Measurements from ENCODE around the gene TCIRG1. TPM values are rescaled to one million over a fixed set of nuclear protein-coding genes. Genes with fewer than 3 reads are reported as not detected.

Gene TCIRG1
- total RNA-seq, 2 donors from 2014 or later = 141 to 146 TPM

- Mint-ChIP-seq H3K9me3 (no peaks in the 10 kb centered on the region), H3K36me3 (ENCODE audit: insufficient read depth in 2 of 2) (no peaks in the 10 kb centered on the region), H3K27me3 (ENCODE audit: low read depth) (no peaks in the 10 kb centered on the region), H3K4me3 (no peak overlapping the region), H3K27ac (no peak overlapping the region), H3K4me1 (ENCODE audit: low read depth) (no peaks in the 10 kb centered on the region)
- DNase-seq (no peak), ATAC-seq (replicated peaks in 1 of 2) (no peak)
These were observed 20.7 kb upstream of the TCIRG1 start for GRCh38 chr11:68017980-68018729.

GRCh38 chr11:68018730-68019190 lies 20.1 kb upstream of the TCIRG1 start:
- no peaks in the 10 kb centered on the region for H3K9me3 Mint-ChIP-seq
- no peak overlapping the region for H3K27ac Mint-ChIP-seq
- DNase-seq (no peak), ATAC-seq (replicated peaks in 1 of 2) (no peak)
- no peaks in the 10 kb centered on the region for H3K4me1 Mint-ChIP-seq (ENCODE audit: low read depth)
- H3K27me3 Mint-ChIP-seq (ENCODE audit: low read depth) = no peaks in the 10 kb centered on the region
- no peak overlapping the region for H3K4me3 Mint-ChIP-seq
- H3K36me3 Mint-ChIP-seq (ENCODE audit: insufficient read depth in 2 of 2) = no peaks in the 10 kb centered on the region

GRCh38 chr11:68019486-68019885 lies 19.3 kb upstream of the TCIRG1 start:
- no peak for DNase-seq

GRCh38 chr11:68020575-68020974 lies 18.2 kb upstream of the TCIRG1 start:
- Mint-ChIP-seq H3K4me3 (no peak overlapping the region), H3K9me3 (no peaks in the 10 kb centered on the region), H3K4me1 (ENCODE audit: low read depth) (no peaks in the 10 kb centered on the region), H3K36me3 (ENCODE audit: insufficient read depth in 2 of 2) (peaks cover 0 to 2% of the 10 kb centered on the region in 2 donors), H3K27ac (no peak overlapping the region), H3K27me3 (ENCODE audit: low read depth) (no peaks in the 10 kb centered on the region)
- DNase-seq (no peak), ATAC-seq (replicated peaks in 1 of 2) (no peak)

More at GRCh38 chr11:68019486-68019885, 19.3 kb upstream of the TCIRG1 start:
- Mint-ChIP-seq H3K36me3 (ENCODE audit: insufficient read depth in 2 of 2) (no peaks in the 10 kb centered on the region), H3K4me3 (no peak overlapping the region), H3K27me3 (ENCODE audit: low read depth) (no peaks in the 10 kb centered on the region), H3K27ac (no peak overlapping the region), H3K9me3 (no peaks in the 10 kb centered on the region), H3K4me1 (ENCODE audit: low read depth) (no peaks in the 10 kb centered on the region)
- ATAC-seq (replicated peaks in 1 of 2) = no peak

- Mint-ChIP-seq H3K36me3 (ENCODE audit: insufficient read depth in 2 of 2) (peaks cover 0 to 2% of the 10 kb centered on the region in 2 donors), H3K4me3 (no peak overlapping the region), H3K4me1 (ENCODE audit: low read depth) (no peaks in the 10 kb centered on the region), H3K27me3 (ENCODE audit: low read depth) (no peaks in the 10 kb centered on the region), H3K9me3 (no peaks in the 10 kb centered on the region), H3K27ac (no peak overlapping the region)
- no peak for ATAC-seq (replicated peaks in 1 of 2)
- no peak for DNase-seq
These were observed 17.5 kb upstream of the TCIRG1 start for GRCh38 chr11:68021167-68021787.

GRCh38 chr11:68022531-68022930 lies 16.3 kb upstream of the TCIRG1 start:
- H3K4me3 Mint-ChIP-seq = no peak overlapping the region
- peaks cover 0 to 2% of the 10 kb centered on the region in 2 donors for H3K36me3 Mint-ChIP-seq (ENCODE audit: insufficient read depth in 2 of 2)
- ATAC-seq (replicated peaks in 1 of 2) (no peak), DNase-seq (no peak)
- H3K27ac Mint-ChIP-seq = no peak overlapping the region
- H3K27me3 Mint-ChIP-seq (ENCODE audit: low read depth) = no peaks in the 10 kb centered on the region
- no peaks in the 10 kb centered on the region for H3K4me1 Mint-ChIP-seq (ENCODE audit: low read depth)
- H3K9me3 Mint-ChIP-seq = no peaks in the 10 kb centered on the region

GRCh38 chr11:68024508-68024907 lies 14.3 kb upstream of the TCIRG1 start:
- peak overlapping the region; percentile 1 for H3K27ac Mint-ChIP-seq
- ATAC-seq (replicated peaks in 1 of 2) = no peak
- H3K4me3 Mint-ChIP-seq = no peak overlapping the region
- H3K9me3 Mint-ChIP-seq = no peaks in the 10 kb centered on the region
- H3K36me3 Mint-ChIP-seq (ENCODE audit: insufficient read depth in 2 of 2) = peaks cover 0 to 2% of the 10 kb centered on the region in 2 donors
- H3K4me1 Mint-ChIP-seq (ENCODE audit: low read depth) = peaks cover 10% of the 10 kb centered on the region
- no peaks in the 10 kb centered on the region for H3K27me3 Mint-ChIP-seq (ENCODE audit: low read depth)
- DNase-seq = no peak

- Mint-ChIP-seq H3K9me3 (no peaks in the 10 kb centered on the region), H3K4me1 (ENCODE audit: low read depth) (peaks cover 16% of the 10 kb centered on the region), H3K27me3 (ENCODE audit: low read depth) (no peaks in the 10 kb centered on the region), H3K4me3 (no peak overlapping the region), H3K36me3 (ENCODE audit: insufficient read depth in 2 of 2) (peaks cover 0 to 2% of the 10 kb centered on the region in 2 donors), H3K27ac (no peak overlapping the region)
- DNase-seq = no peak
- ATAC-seq (replicated peaks in 1 of 2) = no peak
These were observed 13.8 kb upstream of the TCIRG1 start for GRCh38 chr11:68025047-68025446.

GRCh38 chr11:68026391-68027105 lies 12.3 kb upstream of the TCIRG1 start:
- Mint-ChIP-seq H3K27me3 (ENCODE audit: low read depth) (no peaks in the 10 kb centered on the region), H3K36me3 (ENCODE audit: insufficient read depth in 2 of 2) (peaks cover 0 to 2% of the 10 kb centered on the region in 2 donors), H3K4me3 (no peak overlapping the region), H3K9me3 (no peaks in the 10 kb centered on the region), H3K27ac (no peak overlapping the region), H3K4me1 (ENCODE audit: low read depth) (peaks cover 26% of the 10 kb centered on the region)
- DNase-seq = no peak
- ATAC-seq (replicated peaks in 1 of 2) = no peak

- Mint-ChIP-seq H3K36me3 (ENCODE audit: insufficient read depth in 2 of 2) (peaks cover 0 to 2% of the 10 kb centered on the region in 2 donors), H3K4me3 (no peak overlapping the region), H3K27me3 (ENCODE audit: low read depth) (no peaks in the 10 kb centered on the region), H3K27ac (no peak overlapping the region), H3K9me3 (no peaks in the 10 kb centered on the region), H3K4me1 (ENCODE audit: low read depth) (peaks cover 34% of the 10 kb centered on the region)
- DNase-seq (no peak), ATAC-seq (replicated peaks in 1 of 2) (no peak)
These were observed 11.2 kb upstream of the TCIRG1 start for GRCh38 chr11:68027667-68028066.

GRCh38 chr11:68028802-68029545 lies 9.9 kb upstream of the TCIRG1 start:
- H3K9me3 Mint-ChIP-seq = no peaks in the 10 kb centered on the region
- H3K36me3 Mint-ChIP-seq (ENCODE audit: insufficient read depth in 2 of 2) = peaks cover 0 to 2% of the 10 kb centered on the region in 2 donors
- no peak overlapping the region for H3K27ac Mint-ChIP-seq
- no peak for ATAC-seq (replicated peaks in 1 of 2)
- H3K4me3 Mint-ChIP-seq = peak overlapping the region; percentile 96 to 97
- peaks cover 34% of the 10 kb centered on the region for H3K4me1 Mint-ChIP-seq (ENCODE audit: low read depth)
- no peaks in the 10 kb centered on the region for H3K27me3 Mint-ChIP-seq (ENCODE audit: low read depth)
- DNase-seq = no peak

GRCh38 chr11:68030318-68031143 lies 8.3 kb upstream of the TCIRG1 start, which contains the start of gene NDUFS8:
TSS of gene NDUFS8 (plus strand) at chr11:68030681. CDS start at chr11:68032152, 1,471 bp downstream.
- Mint-ChIP-seq H3K36me3 (ENCODE audit: insufficient read depth in 2 of 2) (no peaks in the 10 kb centered on the region), H3K9me3 (no peaks in the 10 kb centered on the region), H3K4me1 (ENCODE audit: low read depth) (peaks cover 34% of the 10 kb centered on the region), H3K27ac (peak within 1 kb of the TSS; percentile 96), H3K4me3 (peak within 1 kb of the TSS; percentile 96 to 97), H3K27me3 (ENCODE audit: low read depth) (no peaks in the 10 kb centered on the region)
- DNase-seq (peak; percentile 96 to 98), ATAC-seq (replicated peaks in 1 of 2) (peak; percentile 96 to 98)
